IMR-90 (cell line): Measurements from ENCODE around the gene GUCY1A2. TPM values are rescaled to one million over a fixed set of nuclear protein-coding genes. Genes with fewer than 3 reads are reported as not detected.
A peak's percentile ranks its signal among the peaks of the same experiment; 100 is the strongest.

Experiments
- ATAC-seq: fragments of 200-7000 bp; cut with Tn5 transposase; 2 replicates; pipeline ENCODE4 v1.9.1; 2020; ENCODE audit warnings: low read depth, mild to moderate bottlenecking, moderate library complexity
- BruUV-seq: library from RNA; stranded (reverse); fragments of 400-500 nt; replicated peaks from 2 replicates; lab custom pipeline; 2021; lab: Mats Ljungman, UMichigan
- CTCF ChIA-PET: fragments of 300-600 bp; formaldehyde crosslinking; extraction: SDS; loops from one replicate; lab custom pipeline; 2021; ENCODE audit warnings: antibody characterized with exemption; lab: Yijun Ruan, JAX
- POLR2A ChIA-PET: fragments of 300-600 bp; sonication (Branson Sonifier 250); formaldehyde crosslinking; loops from one replicate; lab custom pipeline; 2022; ENCODE audit warnings: antibody characterized with exemption; ENCODE audit not compliant: unreplicated experiment; lab: Charles Lee
- DNase-seq: peaks from one replicate; pipeline ENCODE4 v3.0.0; 2013
- H2AFZ ChIP-seq: replicated peaks from 2 replicates; pipeline ENCODE3; 2013; ENCODE audit warnings: low read length, mild to moderate bottlenecking; ENCODE audit not compliant: poor library complexity
- H2AK5ac ChIP-seq: 2 replicates; pipeline ENCODE4 v1.6.1; 2013; ENCODE audit warnings: low read depth, low read length, inconsistent platforms
- H2AK9ac ChIP-seq: replicated peaks from 2 replicates; pipeline ENCODE3; 2013; ENCODE audit warnings: mild to moderate bottlenecking, low read depth, low read length, moderate library complexity; ENCODE audit not compliant: poor library complexity
- H2BK120ac ChIP-seq: 2 replicates; pipeline ENCODE4 v1.6.1; 2013; ENCODE audit warnings: low read depth, low read length, inconsistent platforms
- H2BK15ac ChIP-seq: 3 replicates; pipeline ENCODE4 v1.6.1; 2013; ENCODE audit warnings: low read depth, low read length, inconsistent platforms
- H2BK20ac ChIP-seq: 2 replicates; pipeline ENCODE4 v1.6.1; 2013; ENCODE audit warnings: low read depth, mild to moderate bottlenecking, inconsistent platforms, low read length, moderate library complexity
- H2BK5ac ChIP-seq: 2 replicates; pipeline ENCODE4 v1.6.1; 2013; ENCODE audit warnings: mild to moderate bottlenecking, low read depth, low read length, inconsistent platforms; ENCODE audit not compliant: poor library complexity, severe bottlenecking
- H3K14ac ChIP-seq: replicated peaks from 2 replicates; pipeline ENCODE4 v1.6.1; 2013; ENCODE audit warnings: low read depth, low read length, inconsistent platforms
- H3K18ac ChIP-seq: 2 replicates; pipeline ENCODE4 v1.6.1; 2013; ENCODE audit warnings: low read depth, low read length, control low read depth
- H3K23ac ChIP-seq: 2 replicates; pipeline ENCODE4 v1.6.1; 2013; ENCODE audit warnings: low read depth, low read length, inconsistent platforms
- H3K27ac ChIP-seq: 2 replicates; pipeline ENCODE4 v1.5.1; 2013; ENCODE audit warnings: mild to moderate bottlenecking, control low read depth, low read length; ENCODE audit not compliant: insufficient read depth
- H3K27me3 ChIP-seq: 2 replicates; pipeline ENCODE4 v1.6.1; 2013; ENCODE audit warnings: low read length; ENCODE audit not compliant: control insufficient read depth, insufficient read depth
- H3K36me3 ChIP-seq: 2 replicates; pipeline ENCODE4 v1.6.1; 2013; ENCODE audit warnings: low read length, mixed read lengths; ENCODE audit not compliant: control insufficient read depth, insufficient read depth
- H3K4ac ChIP-seq: 2 replicates; pipeline ENCODE4 v1.6.1; 2013; ENCODE audit warnings: low read depth, low read length, inconsistent platforms
- H3K4me1 ChIP-seq: 2 replicates; pipeline ENCODE4 v1.6.1; 2013; ENCODE audit warnings: low read length, mixed read lengths; ENCODE audit not compliant: control insufficient read depth, insufficient read depth
- H3K4me2 ChIP-seq: 2 replicates; pipeline ENCODE4 v1.6.1; 2013; ENCODE audit warnings: low read depth, mild to moderate bottlenecking, control low read depth, low read length, moderate library complexity
- H3K4me3 ChIP-seq: 2 replicates; pipeline ENCODE4 v1.5.1; 2013; ENCODE audit warnings: low read depth, mild to moderate bottlenecking, control low read depth, low read length, moderate library complexity; ENCODE audit not compliant: insufficient read depth
- H3K56ac ChIP-seq: 2 replicates; pipeline ENCODE4 v1.6.1; 2013; ENCODE audit warnings: low read length, inconsistent platforms; ENCODE audit not compliant: insufficient read depth; ENCODE audit errors: extremely low read depth
- H3K79me1 ChIP-seq, 2 experiments: 2 replicates each; pipeline ENCODE4 v1.6.1; 2013; ENCODE audit warnings: low read length in 2 of 2, inconsistent platforms in 1 of 2, low read depth in 1 of 2
- H3K9ac ChIP-seq: 2 replicates; pipeline ENCODE4 v1.6.1; 2013; ENCODE audit warnings: low read depth, low read length, control low read depth
- H3K9me1 ChIP-seq: 2 replicates; pipeline ENCODE4 v1.6.1; 2013; ENCODE audit warnings: low read length, inconsistent platforms; ENCODE audit not compliant: insufficient read depth
- H3K9me3 ChIP-seq: 2 replicates; pipeline ENCODE4 v1.6.1; 2013; ENCODE audit warnings: low read length; ENCODE audit not compliant: control insufficient read depth, insufficient read depth
- H4K20me1 ChIP-seq: 2 replicates; pipeline ENCODE4 v1.6.1; 2013; ENCODE audit warnings: low read length, inconsistent platforms; ENCODE audit not compliant: insufficient read depth
- H4K5ac ChIP-seq: 2 replicates; pipeline ENCODE4 v1.6.1; 2013; ENCODE audit warnings: mild to moderate bottlenecking, low read depth, low read length, control low read depth
- H4K8ac ChIP-seq, 2 experiments: 2 replicates each; pipeline ENCODE4 v1.6.1; 2013; ENCODE audit warnings: low read depth in 2 of 2, low read length in 2 of 2, control low read depth in 1 of 2, inconsistent platforms in 1 of 2
- H4K91ac ChIP-seq: 2 replicates; pipeline ENCODE4 v1.6.1; 2013; ENCODE audit warnings: low read depth, low read length, inconsistent platforms; ENCODE audit not compliant: insufficient read depth
- BHLHE40 ChIP-seq: fragments of 150-350 bp; IDR thresholded peaks from 2 replicates; pipeline ENCODE4 v1.6.1; 2016; ENCODE audit warnings: mild to moderate bottlenecking, low read depth, low read length
- CHD1 ChIP-seq: IDR thresholded peaks from 2 replicates; pipeline ENCODE4 v1.6.1; 2012; ENCODE audit warnings: low read depth, low read length, improper control_type of control experiment
- MAFK ChIP-seq: IDR thresholded peaks from 2 replicates; pipeline ENCODE4 v1.6.1; 2012; ENCODE audit warnings: low read depth, low read length, improper control_type of control experiment
- MXI1 ChIP-seq: IDR thresholded peaks from 2 replicates; pipeline ENCODE4 v1.6.1; 2012; ENCODE audit warnings: low read depth, mild to moderate bottlenecking, low read length, moderate library complexity, borderline replicate concordance
- NFE2L2 ChIP-seq: fragments of 150-350 bp; IDR thresholded peaks from 2 replicates; pipeline ENCODE4 v1.6.1; 2016; ENCODE audit warnings: low read depth, mild to moderate bottlenecking, low read length
- POLR2A ChIP-seq: IDR thresholded peaks from 2 replicates; pipeline ENCODE4 v1.6.1; 2012; ENCODE audit warnings: mild to moderate bottlenecking, low read depth, low read length
- RCOR1 ChIP-seq: IDR thresholded peaks from 2 replicates; pipeline ENCODE4 v1.6.1; 2012; ENCODE audit warnings: mild to moderate bottlenecking, low read length, improper control_type of control experiment; ENCODE audit not compliant: insufficient replicate concordance
- RFX5 ChIP-seq: IDR thresholded peaks from 2 replicates; pipeline ENCODE4 v1.8.0; 2012; ENCODE audit warnings: low read depth, mild to moderate bottlenecking, low read length, moderate library complexity
- SMC3 ChIP-seq: fragments of 150-350 bp; IDR thresholded peaks from 2 replicates; pipeline ENCODE4 v1.6.1; 2016; ENCODE audit warnings: low read depth, mild to moderate bottlenecking, antibody characterized with exemption, low read length, moderate library complexity
- USF2 ChIP-seq: fragments of 150-350 bp; IDR thresholded peaks from 2 replicates; pipeline ENCODE4 v1.6.1; 2017; ENCODE audit warnings: mild to moderate bottlenecking, antibody characterized with exemption, low read length, low read depth
- dilution Hi-C: fragments of 300-500 bp; cut with HindIII; formaldehyde crosslinking; loops from one replicate; pipeline ENCODE4 v1.14.3; 2018; ENCODE audit warnings: low sequenced_read_pairs; ENCODE audit not compliant: unreplicated experiment
- in situ Hi-C: fragments of 300-500 bp; cut with MboI; formaldehyde crosslinking; loops from 3 replicates; pipeline ENCODE4 v1.14.3; 2019; ENCODE audit warnings: low sequenced_read_pairs, inconsistent platforms, mixed read lengths
- intact Hi-C: fragments of 100-400 bp; cut with micrococcal nuclease; formaldehyde crosslinking; loops from 2 replicates; pipeline ENCODE4 v1.10.0; 2022
- polyA plus RNA-seq, 3 experiments: library from polyadenylated mRNA; depleted of rRNA; stranded (reverse); fragments of >200 nt; gene quantifications; 2 replicates each; pipeline ENCODE4 v1.2.3, GENCODE V29; 2012; ENCODE audit warnings: low replicate concordance in 1 of 3
- total RNA-seq: library from RNA; depleted of rRNA; stranded (reverse); fragments of >200 nt; gene quantifications from 2 replicates; pipeline ENCODE4 v1.2.3, GENCODE V29; 2012
- TF ChIP-seq, protein P1 (sequence below): fragments of 150-350 bp; IDR thresholded peaks from 2 replicates; pipeline ENCODE4 v1.6.1; 2016; ENCODE audit warnings: low read depth, mild to moderate bottlenecking, low read length, moderate library complexity, borderline replicate concordance

The GUCY1A2 gene
- total and polyA plus RNA-seq, 2 of the 4 experiments (the other 2 are of a cell fraction) = under 0.01 to 0.03 TPM

DNA sequence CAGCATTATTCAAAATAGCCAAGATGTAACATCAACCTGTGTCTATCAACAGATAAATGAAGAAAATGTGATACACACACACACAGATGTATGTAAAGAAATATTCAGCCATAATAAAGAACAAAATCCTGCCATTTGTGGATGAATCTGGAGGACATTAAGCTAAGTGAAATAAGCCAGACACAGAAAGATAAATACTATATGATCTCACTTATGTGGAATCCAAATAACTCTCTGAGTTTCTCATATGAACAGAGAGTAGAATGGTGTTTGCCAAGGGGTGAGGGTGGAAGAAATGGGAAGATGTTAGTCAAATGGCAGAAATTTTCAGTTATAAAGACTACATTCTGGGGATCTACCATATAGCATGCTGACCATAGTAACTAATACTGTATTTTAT is 224.2 kb downstream of the GUCY1A2 start:
- H3K4me1 ChIP-seq = no peaks in the 10 kb centered on the region
- H2AK9ac ChIP-seq = no peak overlapping the region
- dilution Hi-C loops (no loop called here), in situ Hi-C loops (no loop called here), intact Hi-C loops (no loop called here)
- no peak overlapping the region for H3K56ac ChIP-seq
- H2AFZ ChIP-seq = no peak overlapping the region
- peak; percentile 24; the same call in 1 of the 2 replicates for ATAC-seq
- DNase-seq = no peak
- no peaks in the 10 kb centered on the region for H3K9me3 ChIP-seq
- H2BK120ac ChIP-seq = no peak overlapping the region
- POLR2A ChIA-PET = no interaction called here
- no peak overlapping the region for H2BK5ac ChIP-seq
- no peak overlapping the region for H3K14ac ChIP-seq
- H3K36me3 ChIP-seq = no peaks in the 10 kb centered on the region
- H3K18ac ChIP-seq = no peak overlapping the region
- H2AK5ac ChIP-seq = no peak overlapping the region
- no peaks in the 10 kb centered on the region for H3K9me1 ChIP-seq
- no peak overlapping the region for H3K4me3 ChIP-seq
- no peak overlapping the region for H4K8ac ChIP-seq
- H3K4me2 ChIP-seq = no peak overlapping the region
- no peak overlapping the region for H2BK20ac ChIP-seq
- H4K91ac ChIP-seq = no peak overlapping the region
- no peaks in the 10 kb centered on the region for H3K27me3 ChIP-seq
- TF ChIP-seq POLR2A (no peak), CHD1 (no peak), SMC3 (no peak), BHLHE40 (no peak), MXI1 (no peak), MAFK (no peak), NFE2L2 (no peak), RFX5 (no peak), USF2 (no peak), RCOR1 (no peak)
- TF ChIP-seq, protein P1, sequence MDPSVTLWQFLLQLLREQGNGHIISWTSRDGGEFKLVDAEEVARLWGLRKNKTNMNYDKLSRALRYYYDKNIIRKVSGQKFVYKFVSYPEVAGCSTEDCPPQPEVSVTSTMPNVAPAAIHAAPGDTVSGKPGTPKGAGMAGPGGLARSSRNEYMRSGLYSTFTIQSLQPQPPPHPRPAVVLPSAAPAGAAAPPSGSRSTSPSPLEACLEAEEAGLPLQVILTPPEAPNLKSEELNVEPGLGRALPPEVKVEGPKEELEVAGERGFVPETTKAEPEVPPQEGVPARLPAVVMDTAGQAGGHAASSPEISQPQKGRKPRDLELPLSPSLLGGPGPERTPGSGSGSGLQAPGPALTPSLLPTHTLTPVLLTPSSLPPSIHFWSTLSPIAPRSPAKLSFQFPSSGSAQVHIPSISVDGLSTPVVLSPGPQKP = no peak
- no peak overlapping the region for H3K27ac ChIP-seq
- H2BK15ac ChIP-seq = no peak overlapping the region
- BruUV-seq = no TSS peak
- no peak overlapping the region for H3K9ac ChIP-seq
- H3K4ac ChIP-seq = no peak overlapping the region
- no peaks in the 10 kb centered on the region for H3K79me1 ChIP-seq
- CTCF ChIA-PET = no interaction called here
- no peak overlapping the region for H4K5ac ChIP-seq
- H3K23ac ChIP-seq = no peak overlapping the region
- no peaks in the 10 kb centered on the region for H4K20me1 ChIP-seq
